Activated CD8-positive, alpha-beta memory T cell treated with anti-CD3 and anti-CD28 coated beads for 48 hours (primary cell): ENCODE data around the gene MDFIC2.

Source experiments
- DNase-seq, 3 experiments: peaks; one replicate each; pipeline ENCODE4 v3.0.0-alpha.2; 2020; ENCODE audit warnings: low read depth in 2 of 3, low spot score in 2 of 3

MDFIC2 gene

GRCh38 chr3:70182166-70182565 is 130.3 kb downstream of the MDFIC2 start:
- no peak for DNase-seq

GRCh38 chr3:70180664-70181063 is 131.8 kb downstream of the MDFIC2 start:
- no peak for DNase-seq

GRCh38 chr3:70179111-70179510 is 133.3 kb downstream of the MDFIC2 start:
- no peak for DNase-seq

GRCh38 chr3:70177881-70178645 is 134.4 kb downstream of the MDFIC2 start:
- no peak for DNase-seq

- no peak for DNase-seq
Observed at GRCh38 chr3:70176224-70176623, 136.2 kb downstream of the MDFIC2 start.

GRCh38 chr3:70156808-70157207 is 155.6 kb downstream of the MDFIC2 start:
- DNase-seq = no peak

- no peak for DNase-seq
Observed at GRCh38 chr3:70150599-70150998, 161.8 kb downstream of the MDFIC2 start.

DNA sequence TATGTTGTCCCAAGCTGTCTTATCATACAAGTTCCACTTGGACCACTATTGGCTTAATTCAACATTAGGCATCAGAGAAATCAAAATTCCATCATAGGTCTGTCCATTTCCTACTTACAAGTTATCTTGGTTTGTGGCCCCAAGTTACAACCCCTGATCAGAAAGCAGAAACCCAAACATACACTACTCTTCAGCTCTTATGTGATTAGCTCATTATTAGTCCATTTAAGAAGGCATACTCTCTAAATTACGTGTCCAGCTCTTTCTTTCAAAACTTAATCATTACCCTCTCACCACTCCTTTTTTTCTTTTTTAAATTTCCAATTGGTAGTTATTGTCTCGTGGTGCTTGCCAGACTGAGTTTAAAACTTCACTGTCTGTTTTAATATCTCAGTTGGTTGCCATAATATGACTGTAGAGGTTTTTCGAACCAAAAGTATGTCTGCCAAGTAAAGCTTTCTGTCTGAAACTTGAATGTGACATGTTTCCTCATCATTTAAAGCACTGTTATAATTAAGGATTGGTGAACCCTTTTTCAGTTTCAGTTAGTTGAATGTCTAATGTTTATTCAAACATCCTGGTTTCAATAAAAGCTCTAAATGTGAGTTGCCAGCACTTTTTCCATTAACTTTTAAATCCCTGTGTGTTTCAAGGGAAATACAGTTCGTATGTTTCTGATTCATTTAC is 162.6 kb downstream of the MDFIC2 start:
- DNase-seq = no peak
